IMR-90 (cell line): ENCODE data around the gene NACC1. TPM values are rescaled to one million over a fixed set of nuclear protein-coding genes. Genes with fewer than 3 reads are reported as not detected.

Source experiments
- ATAC-seq: fragments of 200-7000 bp; cut with Tn5 transposase; 2 replicates; pipeline ENCODE4 v1.9.1; 2020; ENCODE audit warnings: low read depth, mild to moderate bottlenecking, moderate library complexity
- BruUV-seq: library from RNA; stranded (reverse); fragments of 400-500 nt; replicated peaks from 2 replicates; lab custom pipeline; 2021; lab: Mats Ljungman, UMichigan
- CTCF ChIA-PET: fragments of 300-600 bp; formaldehyde crosslinking; extraction: SDS; loops from one replicate; lab custom pipeline; 2021; ENCODE audit warnings: antibody characterized with exemption; lab: Yijun Ruan, JAX
- POLR2A ChIA-PET: fragments of 300-600 bp; sonication (Branson Sonifier 250); formaldehyde crosslinking; loops from one replicate; lab custom pipeline; 2022; ENCODE audit warnings: antibody characterized with exemption; ENCODE audit not compliant: unreplicated experiment; lab: Charles Lee
- DNase-seq: peaks from one replicate; pipeline ENCODE4 v3.0.0; 2013
- H2AFZ ChIP-seq: replicated peaks from 2 replicates; pipeline ENCODE3; 2013; ENCODE audit warnings: low read length, mild to moderate bottlenecking; ENCODE audit not compliant: poor library complexity
- H2AK5ac ChIP-seq: 2 replicates; pipeline ENCODE4 v1.6.1; 2013; ENCODE audit warnings: low read depth, low read length, inconsistent platforms
- H2AK9ac ChIP-seq: replicated peaks from 2 replicates; pipeline ENCODE3; 2013; ENCODE audit warnings: mild to moderate bottlenecking, low read depth, low read length, moderate library complexity; ENCODE audit not compliant: poor library complexity
- H2BK120ac ChIP-seq: 2 replicates; pipeline ENCODE4 v1.6.1; 2013; ENCODE audit warnings: low read depth, low read length, inconsistent platforms
- H2BK15ac ChIP-seq: 3 replicates; pipeline ENCODE4 v1.6.1; 2013; ENCODE audit warnings: low read depth, low read length, inconsistent platforms
- H2BK20ac ChIP-seq: 2 replicates; pipeline ENCODE4 v1.6.1; 2013; ENCODE audit warnings: low read depth, mild to moderate bottlenecking, inconsistent platforms, low read length, moderate library complexity
- H2BK5ac ChIP-seq: 2 replicates; pipeline ENCODE4 v1.6.1; 2013; ENCODE audit warnings: mild to moderate bottlenecking, low read depth, low read length, inconsistent platforms; ENCODE audit not compliant: poor library complexity, severe bottlenecking
- H3K14ac ChIP-seq: replicated peaks from 2 replicates; pipeline ENCODE4 v1.6.1; 2013; ENCODE audit warnings: low read depth, low read length, inconsistent platforms
- H3K18ac ChIP-seq: 2 replicates; pipeline ENCODE4 v1.6.1; 2013; ENCODE audit warnings: low read depth, low read length, control low read depth
- H3K23ac ChIP-seq: 2 replicates; pipeline ENCODE4 v1.6.1; 2013; ENCODE audit warnings: low read depth, low read length, inconsistent platforms
- H3K27ac ChIP-seq: 2 replicates; pipeline ENCODE4 v1.5.1; 2013; ENCODE audit warnings: mild to moderate bottlenecking, control low read depth, low read length; ENCODE audit not compliant: insufficient read depth
- H3K27me3 ChIP-seq: 2 replicates; pipeline ENCODE4 v1.6.1; 2013; ENCODE audit warnings: low read length; ENCODE audit not compliant: control insufficient read depth, insufficient read depth
- H3K36me3 ChIP-seq: 2 replicates; pipeline ENCODE4 v1.6.1; 2013; ENCODE audit warnings: low read length, mixed read lengths; ENCODE audit not compliant: control insufficient read depth, insufficient read depth
- H3K4ac ChIP-seq: 2 replicates; pipeline ENCODE4 v1.6.1; 2013; ENCODE audit warnings: low read depth, low read length, inconsistent platforms
- H3K4me1 ChIP-seq: 2 replicates; pipeline ENCODE4 v1.6.1; 2013; ENCODE audit warnings: low read length, mixed read lengths; ENCODE audit not compliant: control insufficient read depth, insufficient read depth
- H3K4me2 ChIP-seq: 2 replicates; pipeline ENCODE4 v1.6.1; 2013; ENCODE audit warnings: low read depth, mild to moderate bottlenecking, control low read depth, low read length, moderate library complexity
- H3K4me3 ChIP-seq: 2 replicates; pipeline ENCODE4 v1.5.1; 2013; ENCODE audit warnings: low read depth, mild to moderate bottlenecking, control low read depth, low read length, moderate library complexity; ENCODE audit not compliant: insufficient read depth
- H3K56ac ChIP-seq: 2 replicates; pipeline ENCODE4 v1.6.1; 2013; ENCODE audit warnings: low read length, inconsistent platforms; ENCODE audit not compliant: insufficient read depth; ENCODE audit errors: extremely low read depth
- H3K79me1 ChIP-seq, 2 experiments: 2 replicates each; pipeline ENCODE4 v1.6.1; 2013; ENCODE audit warnings: low read length in 2 of 2, inconsistent platforms in 1 of 2, low read depth in 1 of 2
- H3K9ac ChIP-seq: 2 replicates; pipeline ENCODE4 v1.6.1; 2013; ENCODE audit warnings: low read depth, low read length, control low read depth
- H3K9me1 ChIP-seq: 2 replicates; pipeline ENCODE4 v1.6.1; 2013; ENCODE audit warnings: low read length, inconsistent platforms; ENCODE audit not compliant: insufficient read depth
- H3K9me3 ChIP-seq: 2 replicates; pipeline ENCODE4 v1.6.1; 2013; ENCODE audit warnings: low read length; ENCODE audit not compliant: control insufficient read depth, insufficient read depth
- H4K20me1 ChIP-seq: 2 replicates; pipeline ENCODE4 v1.6.1; 2013; ENCODE audit warnings: low read length, inconsistent platforms; ENCODE audit not compliant: insufficient read depth
- H4K5ac ChIP-seq: 2 replicates; pipeline ENCODE4 v1.6.1; 2013; ENCODE audit warnings: mild to moderate bottlenecking, low read depth, low read length, control low read depth
- H4K8ac ChIP-seq, 2 experiments: 2 replicates each; pipeline ENCODE4 v1.6.1; 2013; ENCODE audit warnings: low read depth in 2 of 2, low read length in 2 of 2, control low read depth in 1 of 2, inconsistent platforms in 1 of 2
- H4K91ac ChIP-seq: 2 replicates; pipeline ENCODE4 v1.6.1; 2013; ENCODE audit warnings: low read depth, low read length, inconsistent platforms; ENCODE audit not compliant: insufficient read depth
- ELK1 ChIP-seq: fragments of 150-350 bp; IDR thresholded peaks from 2 replicates; pipeline ENCODE4 v1.6.1; 2016; ENCODE audit warnings: low read depth, mild to moderate bottlenecking, low read length, moderate library complexity, borderline replicate concordance
- MXI1 ChIP-seq: IDR thresholded peaks from 2 replicates; pipeline ENCODE4 v1.6.1; 2012; ENCODE audit warnings: low read depth, mild to moderate bottlenecking, low read length, moderate library complexity, borderline replicate concordance
- RAD21 ChIP-seq: IDR thresholded peaks from 2 replicates; pipeline ENCODE4 v1.6.1; 2012; ENCODE audit warnings: low read length, improper control_type of control experiment
- SMC3 ChIP-seq: fragments of 150-350 bp; IDR thresholded peaks from 2 replicates; pipeline ENCODE4 v1.6.1; 2016; ENCODE audit warnings: low read depth, mild to moderate bottlenecking, antibody characterized with exemption, low read length, moderate library complexity
- WGBS, 2 experiments: methylation state at CpG; one replicate each; pipeline versions ENCODE4 v1.1.5 to v1.1.7; 2013; ENCODE audit warnings: missing lambda C conversion rate in 2 of 2; ENCODE audit not compliant: insufficient read length in 1 of 2; ENCODE audit errors: extremely low coverage in 2 of 2; 5-methylcytosine and 5-hydroxymethylcytosine counted together
- dilution Hi-C: fragments of 300-500 bp; cut with HindIII; formaldehyde crosslinking; loops from one replicate; pipeline ENCODE4 v1.14.3; 2018; ENCODE audit warnings: low sequenced_read_pairs; ENCODE audit not compliant: unreplicated experiment
- in situ Hi-C: fragments of 300-500 bp; cut with MboI; formaldehyde crosslinking; loops from 3 replicates; pipeline ENCODE4 v1.14.3; 2019; ENCODE audit warnings: low sequenced_read_pairs, inconsistent platforms, mixed read lengths
- intact Hi-C: fragments of 100-400 bp; cut with micrococcal nuclease; formaldehyde crosslinking; loops from 2 replicates; pipeline ENCODE4 v1.10.0; 2022
- polyA plus RNA-seq, 3 experiments: library from polyadenylated mRNA; depleted of rRNA; stranded (reverse); fragments of >200 nt; gene quantifications; 2 replicates each; pipeline ENCODE4 v1.2.3, GENCODE V29; 2012; ENCODE audit warnings: low replicate concordance in 1 of 3
- total RNA-seq: library from RNA; depleted of rRNA; stranded (reverse); fragments of >200 nt; gene quantifications from 2 replicates; pipeline ENCODE4 v1.2.3, GENCODE V29; 2012

Gene NACC1
- total and polyA plus RNA-seq, 2 of the 4 experiments (the other 2 are of a cell fraction) = 42.5 to 181 TPM

GRCh38 chr19:13149628-13150186 lies 31.6 kb downstream of the NACC1 start:
- peak overlapping the region; percentile 72 for H3K4me3 ChIP-seq
- H3K9ac ChIP-seq = peak overlapping the region; percentile 76
- TF ChIP-seq ELK1 (no peak), MXI1 (peak; percentile 11; the same call in 1 of the 2 replicates), RAD21 (peak; percentile 8; the same call in 1 of the 2 replicates), SMC3 (0 out of 2 replicates have a peak, but pooled peaks have one; percentile 8)
- peak overlapping the region; percentile 74 for H3K27ac ChIP-seq
- in situ Hi-C loops (loop anchor here (10.0 kb wide), 1 partner anchor 695 kb away; no protein-coding TSS in a partner anchor), dilution Hi-C loops (no loop called here), intact Hi-C loops (loop anchor here (2.0 kb wide), 2 partner anchors 113 to 171 kb away; no protein-coding TSS in a partner anchor)
- H2BK120ac ChIP-seq = peak overlapping the region; percentile 59
- no TSS peak for BruUV-seq
- no peaks in the 10 kb centered on the region for H3K9me3 ChIP-seq
- ChIA-PET POLR2A (interaction anchor here (0.5 to 1.1 kb wide), 4 partner anchors 13 to 358 kb away, joined by 3 to 8 read pairs (median 5); no protein-coding TSS in a partner anchor), CTCF (interaction anchor here (0.7 to 1.0 kb wide), 3 partner anchors 23 to 33 kb away, joined by 3 read pairs; partner anchors contain the start of gene NACC1)
- peaks cover 19% of the 10 kb centered on the region for H4K20me1 ChIP-seq
- peak overlapping the region; percentile 74 for H4K91ac ChIP-seq
- no peaks in the 10 kb centered on the region for H3K27me3 ChIP-seq
- DNase-seq (no peak), ATAC-seq (peak; percentile 2)
- H3K23ac ChIP-seq = peak overlapping the region; percentile 94
- H3K79me1 ChIP-seq = peaks cover 2 to 43% of the 10 kb centered on the region in 2 experiments; a peak in 2 of 4 replicates
- peak overlapping the region; percentile 98 for H2AFZ ChIP-seq
- 2% methylated on average over 25 of the region's 46 CpGs; no CpG with 5 or more reads in 1 of the 2 experiments for WGBS, 2 experiments
- H3K36me3 ChIP-seq = peaks cover 7% of the 10 kb centered on the region
- peak overlapping the region; percentile 87 for H3K14ac ChIP-seq
- H2BK15ac ChIP-seq = 0 out of 3 replicates have a peak overlapping the region, but pooled peaks have one; percentile 31
- peaks cover 4% of the 10 kb centered on the region for H3K9me1 ChIP-seq
- H3K4ac ChIP-seq = peak overlapping the region; percentile 89
- peak overlapping the region; percentile 69 for H2BK20ac ChIP-seq
- H4K8ac ChIP-seq = peak overlapping the region; percentile 80 to 90
- H3K18ac ChIP-seq = peak overlapping the region; percentile 3; the same call in 1 of the 2 replicates
- H4K5ac ChIP-seq = peak overlapping the region; percentile 71
- peak overlapping the region; percentile 65 for H2BK5ac ChIP-seq
- peak overlapping the region; percentile 94 for H3K4me2 ChIP-seq
- H3K4me1 ChIP-seq = peaks cover 6% of the 10 kb centered on the region; the same call in 1 of the 2 replicates
- H2AK5ac ChIP-seq = peak overlapping the region; percentile 93
- peak overlapping the region; percentile 99 for H2AK9ac ChIP-seq
- peak overlapping the region; percentile 17 for H3K56ac ChIP-seq
